GM18951 (cell line): ENCODE data around the gene ZSWIM1.

Experiments
- POLR2A ChIP-seq: IDR thresholded peaks from 4 replicates; pipeline ENCODE4 v1.6.1; 2011; ENCODE audit warnings: mild to moderate bottlenecking; ENCODE audit not compliant: insufficient read length, insufficient read depth; ENCODE audit errors: extremely low read depth
- in situ Hi-C: fragments of 300-500 bp; cut with MboI; formaldehyde crosslinking; loops from one replicate; pipeline ENCODE4 v1.12.0; 2022; ENCODE audit warnings: low sequenced_read_pairs, mixed read lengths, inconsistent platforms; ENCODE audit not compliant: unreplicated experiment

Gene ZSWIM1

DNA sequence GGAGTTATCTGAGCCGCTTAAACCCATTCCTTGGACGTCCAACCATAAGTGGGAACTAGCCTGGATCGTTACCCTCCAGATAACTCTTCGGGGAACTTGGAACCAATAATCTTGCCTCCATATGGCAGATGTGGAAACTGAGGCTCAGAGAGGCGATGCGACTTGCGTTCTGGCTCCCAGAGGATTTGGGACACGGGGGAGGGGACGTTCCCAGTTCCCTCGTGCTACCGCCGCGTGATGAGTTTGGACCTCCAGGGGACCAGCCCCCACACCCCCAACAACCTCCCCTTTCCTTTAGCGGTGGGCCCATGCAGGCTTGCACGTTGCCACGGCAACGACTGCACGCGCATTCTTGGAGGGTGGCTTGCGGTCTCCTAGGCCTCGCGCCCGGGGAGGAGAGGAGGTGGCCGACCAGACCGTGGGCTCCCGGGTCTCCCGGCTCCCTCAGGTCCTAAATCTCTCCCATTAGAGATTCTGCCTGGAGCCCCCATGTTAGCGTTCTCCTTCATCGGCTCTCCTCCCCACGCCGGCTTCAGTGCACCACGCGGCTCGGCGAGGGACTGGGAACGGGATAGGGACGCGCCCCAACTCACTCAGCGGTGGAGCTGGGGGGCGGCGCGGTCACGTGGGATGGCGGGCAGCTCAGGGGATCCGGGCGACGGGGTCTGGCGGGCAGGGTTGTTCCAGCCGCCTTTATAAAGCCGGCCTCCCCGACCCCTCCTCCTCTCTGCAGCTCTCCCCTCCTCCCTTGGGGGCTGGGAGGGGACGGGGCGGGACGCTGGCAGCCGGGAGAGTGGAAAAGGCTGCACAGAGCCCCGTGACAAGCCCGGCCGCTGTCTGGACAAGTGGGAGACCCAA, 30.7 kb downstream of the ZSWIM1 start, which contains the start of gene PLTP:
Gene PLTP, minus strand, starts transcription at position 670 of the 858 bp plus-strand sequence. CDS start 703 bp downstream, outside the sequence.
- in situ Hi-C loops = no loop called here
- peak; percentile 23 for TF ChIP-seq POLR2A

DNA sequence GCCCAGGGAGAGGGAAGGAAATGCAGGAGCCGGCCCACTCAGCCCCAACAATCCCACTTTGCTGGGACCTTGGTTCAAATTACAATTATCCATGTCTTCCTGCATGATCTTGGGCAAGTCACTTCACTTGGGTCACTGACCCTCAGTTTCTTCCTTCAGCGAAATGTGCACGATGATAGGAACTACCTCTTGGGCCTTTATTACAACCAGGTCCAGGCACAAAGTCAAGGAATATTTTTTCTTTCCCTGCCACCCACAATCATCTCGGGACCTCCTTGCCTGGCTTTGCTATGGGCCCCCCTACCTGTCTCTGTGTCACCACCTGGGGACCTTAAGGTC, 31.3 kb downstream of the ZSWIM1 start:
- TF ChIP-seq POLR2A = no peak
- in situ Hi-C loops = no loop called here

DNA sequence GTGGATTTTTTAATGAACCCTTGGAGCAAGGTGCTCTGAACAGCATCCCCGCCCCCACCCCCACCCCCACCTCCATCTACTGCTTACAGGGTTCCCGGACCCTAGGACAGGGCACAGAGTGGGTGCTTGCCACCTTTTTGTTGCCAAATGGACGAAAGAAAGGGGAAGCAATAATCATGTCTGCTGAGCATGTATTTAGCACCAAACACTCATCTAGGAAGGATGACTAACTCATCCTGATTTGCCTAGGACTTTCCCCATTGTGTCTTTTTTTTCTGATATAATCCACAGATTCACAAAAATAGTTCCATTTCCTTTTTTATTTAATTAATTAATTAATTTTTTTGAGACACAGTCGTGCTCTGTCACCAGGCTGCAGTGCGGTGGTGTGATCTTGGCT, 32.1 kb downstream of the ZSWIM1 start:
- TF ChIP-seq POLR2A = no peak
- in situ Hi-C loops = no loop called here

DNA sequence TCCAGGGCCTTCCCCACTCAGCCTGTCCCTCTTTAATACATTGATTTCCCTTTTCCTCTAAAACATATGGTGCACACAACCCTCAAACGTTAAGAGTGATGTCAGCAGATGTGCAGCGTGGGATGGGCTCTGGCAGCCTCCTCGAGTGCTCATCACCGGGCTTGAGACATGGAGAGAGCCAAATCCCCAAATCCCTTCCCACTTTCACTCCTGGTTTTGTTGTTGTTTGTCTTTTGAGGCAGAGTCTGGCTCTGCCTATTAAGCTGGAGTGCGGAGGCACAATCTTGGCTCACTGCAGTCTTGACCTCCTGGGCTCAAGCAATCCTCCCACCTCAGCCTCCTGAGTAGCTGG, 36.7 kb downstream of the ZSWIM1 start:
- in situ Hi-C loops = no loop called here
- TF ChIP-seq POLR2A = no peak

DNA sequence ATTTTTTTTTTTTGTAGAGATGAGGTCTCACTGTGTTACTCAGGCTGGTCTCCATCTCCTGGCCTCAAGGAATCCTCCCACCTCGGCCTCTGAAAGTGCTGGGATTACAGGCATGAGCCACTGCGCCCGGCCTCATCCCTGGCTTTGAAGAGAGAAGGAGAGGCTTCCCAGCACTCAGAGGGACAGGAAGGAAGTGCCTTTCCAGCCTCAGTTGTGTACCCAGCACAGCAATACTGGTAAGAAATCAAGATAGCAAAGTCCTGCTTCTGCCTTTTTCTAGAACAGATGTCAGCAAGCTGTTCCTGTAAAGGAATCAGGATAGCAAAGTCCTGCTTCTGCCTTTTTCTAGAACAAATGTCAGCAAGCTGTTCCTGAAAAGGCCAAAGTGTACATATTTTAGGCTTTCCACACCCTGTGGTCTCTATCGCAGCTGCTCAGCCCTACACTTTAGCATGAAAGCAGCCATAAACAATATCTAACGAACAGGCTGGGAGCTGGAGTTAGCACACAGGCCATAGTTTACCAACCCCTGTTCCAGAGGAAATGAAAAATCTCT, 37.2 kb downstream of the ZSWIM1 start:
- in situ Hi-C loops = no loop called here
- no peak for TF ChIP-seq POLR2A

DNA sequence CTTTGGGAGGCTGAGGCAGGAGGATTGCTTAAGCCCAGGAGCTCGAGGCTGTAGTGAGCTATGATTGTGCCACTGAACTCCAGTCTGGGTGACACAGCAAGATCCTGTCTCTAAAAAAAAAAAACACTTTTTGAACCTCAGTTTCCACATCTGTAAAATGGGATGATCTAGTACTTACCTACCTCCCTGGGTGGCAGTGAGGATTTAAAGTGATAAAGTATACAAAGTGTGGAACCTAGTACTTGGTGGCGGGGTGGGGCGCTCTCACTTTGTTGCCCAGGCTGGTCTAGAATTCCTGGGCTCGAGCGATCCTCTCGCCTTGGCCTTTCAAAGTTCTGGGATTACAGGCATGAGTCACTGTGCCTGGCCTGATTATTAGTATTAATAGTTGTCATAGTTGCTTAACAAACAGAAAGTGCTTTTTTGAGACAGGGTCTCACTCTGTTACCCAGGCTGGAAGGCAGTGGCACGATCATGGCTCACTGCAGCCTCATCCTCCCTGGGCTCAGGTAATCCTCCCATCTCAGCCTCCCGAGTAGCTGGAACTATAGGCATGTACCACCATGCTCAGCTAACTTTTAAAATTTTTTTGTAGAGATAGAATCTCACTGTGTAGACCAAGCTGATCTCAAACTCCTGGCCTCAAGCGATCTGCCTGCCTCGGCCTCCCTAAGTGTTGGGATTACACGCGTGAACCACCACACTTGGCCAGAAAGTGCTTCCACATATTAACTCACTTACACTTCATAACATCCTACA, 37.9 kb downstream of the ZSWIM1 start:
- no peak for TF ChIP-seq POLR2A
- in situ Hi-C loops = no loop called here

- in situ Hi-C loops = no loop called here
- TF ChIP-seq POLR2A = no peak
These were observed 38.7 kb downstream of the ZSWIM1 start for GRCh38 chr20:45919542-45920399.

DNA sequence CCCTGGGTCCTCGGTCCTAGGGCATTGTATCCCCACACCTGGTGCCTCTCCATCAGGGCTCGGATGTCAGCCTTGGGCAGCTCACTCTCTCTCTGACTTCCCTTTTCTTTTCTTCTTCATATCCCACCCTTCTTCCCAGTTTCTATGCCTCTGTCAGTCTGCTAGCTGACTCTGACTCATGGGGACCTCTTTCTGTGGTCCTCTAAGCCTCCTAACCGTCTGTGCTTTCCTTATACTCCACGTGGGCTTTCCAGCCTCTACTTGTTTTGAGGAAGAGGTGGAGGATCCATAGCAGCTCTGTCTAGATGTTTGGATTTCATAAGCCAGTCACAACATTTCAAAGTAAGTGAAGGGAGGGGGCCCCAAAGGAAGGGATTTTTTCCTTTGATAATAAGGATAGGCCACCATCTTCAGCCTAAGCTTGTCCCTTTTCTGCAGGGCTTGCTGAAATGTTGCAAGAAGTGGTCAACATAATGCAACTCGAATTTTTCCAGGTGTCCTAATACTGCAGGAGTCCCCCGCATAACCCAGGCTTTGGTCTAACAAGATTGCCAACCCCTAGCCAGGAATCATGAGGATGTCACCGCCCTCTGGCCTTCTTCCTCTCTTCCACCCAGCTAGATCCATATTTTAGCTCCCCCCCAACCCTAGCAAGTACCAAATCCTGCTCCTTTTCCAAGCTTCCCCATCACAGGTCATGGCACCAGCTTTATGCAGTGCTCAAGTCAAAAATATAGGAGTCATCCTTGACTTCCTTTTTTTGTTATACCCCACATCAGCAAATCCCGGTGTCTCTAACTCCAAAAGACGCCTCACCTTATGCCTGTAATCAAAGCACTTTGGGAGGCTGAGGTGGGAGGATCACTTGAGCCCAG, 39.7 kb downstream of the ZSWIM1 start:
- in situ Hi-C loops = no loop called here
- no peak for TF ChIP-seq POLR2A

- in situ Hi-C loops = no loop called here
- TF ChIP-seq POLR2A = no peak
These were observed 40.5 kb downstream of the ZSWIM1 start for GRCh38 chr20:45921337-45922189.

GRCh38 chr20:45924391-45925261, 43.6 kb downstream of the ZSWIM1 start:
- TF ChIP-seq POLR2A = no peak
- in situ Hi-C loops = no loop called here
